Gastroesophageal sphincter (tissue), 4 donors: ENCODE measurements around the gene SLC1A2. TPM values are rescaled to one million over a fixed set of nuclear protein-coding genes. Genes with fewer than 3 reads are reported as not detected.

Experiments used
- ATAC-seq: fragments of 150-250 bp; one replicate; pipeline ENCODE4 v1.9.1; 2016; ENCODE audit warnings: mild to moderate bottlenecking, moderate library complexity
- H3K27ac ChIP-seq, 4 donors: fragments of 200-600 bp; sonication (generic) in 3 of 4; 1 replicate in 3 of 4; 2 replicates in 1 of 4; pipeline ENCODE4 v1.5.1; 2016 to 2019
- H3K27me3 ChIP-seq: fragments of 200-600 bp; sonication (generic); one replicate; pipeline ENCODE4 v1.5.1; 2019
- H3K36me3 ChIP-seq, 2 donors: fragments of 200-600 bp; sonication (generic); one replicate each; pipeline ENCODE4 v1.5.1; 2019; ENCODE audit warnings: control low read depth in 1 of 2
- H3K4me1 ChIP-seq, 3 donors: fragments of 200-600 bp; sonication (generic); 1 replicate in 2 of 3; 2 replicates in 1 of 3; pipeline ENCODE4 v1.5.1; 2016 to 2019; ENCODE audit warnings: control low read depth in 2 of 3
- H3K4me3 ChIP-seq, 2 donors: fragments of 200-600 bp; sonication (generic); one replicate each; pipeline ENCODE4 v1.5.1; 2019; ENCODE audit warnings: mild to moderate bottlenecking in 1 of 2, moderate library complexity in 1 of 2
- H3K9me3 ChIP-seq, 3 donors: fragments of 200-600 bp; sonication (generic); one replicate each; pipeline ENCODE4 v1.5.1; 2017 to 2019; ENCODE audit warnings: control low read depth in 2 of 3
- EP300 ChIP-seq: sonication (generic); formaldehyde crosslinking; IDR thresholded peaks from one replicate; pipeline ENCODE4 v1.6.1; 2017; ENCODE audit warnings: antibody characterized with exemption, mild to moderate bottlenecking
- POLR2A ChIP-seq, 2 donors: fragments of 450-650 bp; IDR thresholded peaks; one replicate each; pipeline ENCODE4 v1.6.1; 2017; ENCODE audit warnings: antibody characterized with exemption in 2 of 2, mild to moderate bottlenecking in 2 of 2, moderate library complexity in 1 of 2
- POLR2AphosphoS5 ChIP-seq: sonication (generic); formaldehyde crosslinking; IDR thresholded peaks from one replicate; pipeline ENCODE4 v1.6.1; 2017; ENCODE audit warnings: antibody characterized with exemption
- WGBS, 2 donors: methylation state at CpG; one replicate each; pipeline ENCODE4 v1.1.5; 2018; ENCODE audit warnings: low coverage in 1 of 2; 5-methylcytosine and 5-hydroxymethylcytosine counted together
- total RNA-seq, 4 donors: library from RNA; depleted of rRNA; stranded (reverse); fragments of >200 nt; gene quantifications; one replicate each; pipeline ENCODE4 v1.1.0, GENCODE V29; 2016
- TF ChIP-seq, protein P1 (sequence below), 4 experiments: fragments of 200-600 bp in 2 of 4; fragments of 450-650 bp in 2 of 4; sonication (generic) in 1 of 4; IDR thresholded peaks; one replicate each; pipeline ENCODE4 v1.5.1; 2017 to 2019; ENCODE audit warnings: antibody characterized with exemption in 4 of 4, mild to moderate bottlenecking in 2 of 4, moderate library complexity in 2 of 4

SLC1A2 gene
- total RNA-seq, 4 donors from 2014 or later, result 0.12 to 1.5 (median 0.40) TPM; not detected in 1

DNA sequence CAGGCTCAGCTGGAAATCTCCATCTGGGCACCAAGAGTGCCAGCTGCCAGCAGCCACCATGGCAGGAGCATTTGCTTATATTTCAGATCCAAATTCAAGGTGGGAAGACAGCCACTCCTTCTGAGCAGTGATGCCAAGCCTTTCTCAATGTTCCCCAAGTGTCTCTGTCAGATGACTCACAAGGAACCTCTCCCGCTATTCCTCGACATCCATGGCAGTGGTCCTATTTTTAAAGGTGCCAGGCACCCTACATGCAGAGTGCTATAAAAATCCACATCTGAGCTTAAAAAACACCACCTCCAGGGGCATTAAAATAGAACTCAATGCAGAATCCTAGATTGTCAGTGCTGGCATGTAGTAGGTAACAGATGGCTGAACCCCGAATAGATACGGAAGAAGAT is 112.1 kb downstream of the SLC1A2 start:
- peaks cover 9 to 21% (median 10%) of the 10 kb centered on the region in 3 donors for H3K4me1 ChIP-seq
- ATAC-seq, result no peak
- 77 to 92% methylated on average over 2 to 4 of the region's 4 CpGs for WGBS, 2 donors
- TF ChIP-seq, protein P1, sequence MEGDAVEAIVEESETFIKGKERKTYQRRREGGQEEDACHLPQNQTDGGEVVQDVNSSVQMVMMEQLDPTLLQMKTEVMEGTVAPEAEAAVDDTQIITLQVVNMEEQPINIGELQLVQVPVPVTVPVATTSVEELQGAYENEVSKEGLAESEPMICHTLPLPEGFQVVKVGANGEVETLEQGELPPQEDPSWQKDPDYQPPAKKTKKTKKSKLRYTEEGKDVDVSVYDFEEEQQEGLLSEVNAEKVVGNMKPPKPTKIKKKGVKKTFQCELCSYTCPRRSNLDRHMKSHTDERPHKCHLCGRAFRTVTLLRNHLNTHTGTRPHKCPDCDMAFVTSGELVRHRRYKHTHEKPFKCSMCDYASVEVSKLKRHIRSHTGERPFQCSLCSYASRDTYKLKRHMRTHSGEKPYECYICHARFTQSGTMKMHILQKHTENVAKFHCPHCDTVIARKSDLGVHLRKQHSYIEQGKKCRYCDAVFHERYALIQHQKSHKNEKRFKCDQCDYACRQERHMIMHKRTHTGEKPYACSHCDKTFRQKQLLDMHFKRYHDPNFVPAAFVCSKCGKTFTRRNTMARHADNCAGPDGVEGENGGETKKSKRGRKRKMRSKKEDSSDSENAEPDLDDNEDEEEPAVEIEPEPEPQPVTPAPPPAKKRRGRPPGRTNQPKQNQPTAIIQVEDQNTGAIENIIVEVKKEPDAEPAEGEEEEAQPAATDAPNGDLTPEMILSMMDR (IDR thresholded peaks at IDR 0.05), result no peak
- TF ChIP-seq POLR2A (IDR thresholded peaks at IDR 0.05) (no peak), POLR2AphosphoS5 (no peak), EP300 (no peak)
- H3K4me3 ChIP-seq, result no peak overlapping the region
- no peaks in the 10 kb centered on the region for H3K36me3 ChIP-seq
- H3K27ac ChIP-seq, result no peak overlapping the region
- no peaks in the 10 kb centered on the region for H3K9me3 ChIP-seq
- H3K27me3 ChIP-seq, result no peaks in the 10 kb centered on the region

DNA sequence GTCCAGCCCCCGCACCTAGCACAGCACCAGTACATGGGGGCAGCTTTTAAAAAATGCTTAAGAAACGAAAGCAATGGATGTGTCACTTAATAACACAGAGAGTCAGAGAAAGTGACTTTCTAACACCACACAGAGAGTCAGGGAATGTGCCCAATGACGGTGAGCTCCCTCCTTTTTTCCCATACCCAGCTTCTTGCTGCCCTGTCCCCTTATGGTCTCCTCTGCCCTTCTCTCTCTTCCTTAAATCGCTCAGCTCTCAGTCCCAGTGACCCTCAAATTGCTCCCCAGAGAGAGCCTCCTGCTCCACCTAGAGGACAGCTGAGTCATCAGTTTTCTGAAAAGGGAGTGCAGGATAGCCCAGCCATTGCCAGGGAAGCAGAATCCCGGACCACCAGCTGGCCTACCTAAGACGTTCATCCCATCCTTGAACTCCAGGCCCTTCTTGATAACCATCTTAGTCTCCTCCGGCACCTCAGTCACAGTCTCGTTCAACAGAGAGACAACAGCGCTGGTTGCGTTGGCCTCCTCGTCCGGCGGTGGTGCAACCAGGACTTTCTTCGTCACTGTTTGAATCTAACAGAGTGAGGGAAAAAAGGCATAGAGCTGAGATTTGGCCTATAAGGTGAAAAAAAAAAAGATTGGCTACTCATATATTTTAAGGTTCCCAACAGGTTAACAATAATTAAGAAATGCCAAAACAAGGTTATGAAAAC is 113.5 kb downstream of the SLC1A2 start:
- Histone ChIP-seq H3K4me1 (peaks cover 9 to 30% (median 10%) of the 10 kb centered on the region in 3 donors), H3K27ac (peak overlapping the region in 1 of 4 donors; percentile 73), H3K27me3 (no peaks in the 10 kb centered on the region), H3K9me3 (no peaks in the 10 kb centered on the region), H3K36me3 (no peaks in the 10 kb centered on the region), H3K4me3 (no peak overlapping the region)
- no peak for ATAC-seq
- WGBS, 2 donors, result 28 to 76% methylated on average over 2 to 14 of the region's 14 CpGs
- TF ChIP-seq EP300, result no peak
- TF ChIP-seq, protein P1 (IDR thresholded peaks at IDR 0.05), result peak; percentile 23 to 48 (median 38)

DNA sequence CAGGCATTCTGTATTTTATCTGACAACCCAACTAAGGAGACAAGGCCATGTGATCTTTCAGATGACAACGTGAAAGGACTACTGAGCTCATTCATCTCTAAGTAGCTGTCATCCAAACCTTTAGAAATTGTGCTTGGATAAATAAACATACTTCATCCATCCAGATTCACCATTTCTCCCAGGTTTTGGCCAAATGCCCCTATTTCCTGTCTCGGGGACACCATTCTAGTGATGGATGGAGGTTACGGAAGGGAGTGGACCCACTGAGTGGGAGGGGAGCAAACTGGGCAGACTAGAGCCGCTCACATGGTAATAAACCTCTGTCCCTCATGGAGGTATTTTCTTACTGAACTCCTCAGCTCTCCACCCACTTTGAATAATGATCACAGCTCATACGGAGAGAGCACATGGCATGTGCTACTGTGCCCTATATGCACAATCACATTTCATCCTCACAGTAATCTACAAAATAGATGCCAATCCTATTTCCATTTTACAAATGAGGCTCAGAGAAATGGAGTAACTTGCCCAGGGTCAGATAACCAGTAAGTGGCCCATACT is 114.4 kb downstream of the SLC1A2 start:
- Histone ChIP-seq H3K9me3 (no peaks in the 10 kb centered on the region), H3K36me3 (no peaks in the 10 kb centered on the region), H3K27me3 (no peaks in the 10 kb centered on the region), H3K4me1 (peaks cover 9 to 30% (median 10%) of the 10 kb centered on the region in 3 donors), H3K4me3 (no peak overlapping the region), H3K27ac (peak overlapping the region in 3 of 4 donors; percentile 67 to 84 (median 73))
- TF ChIP-seq POLR2AphosphoS5 (no peak), EP300 (no peak), POLR2A (IDR thresholded peaks at IDR 0.05) (no peak)
- TF ChIP-seq, protein P1 (IDR thresholded peaks at IDR 0.05), result no peak
- 17 to 23% methylated on average over 2 to 4 of the region's 5 CpGs for WGBS, 2 donors
- no peak for ATAC-seq

DNA sequence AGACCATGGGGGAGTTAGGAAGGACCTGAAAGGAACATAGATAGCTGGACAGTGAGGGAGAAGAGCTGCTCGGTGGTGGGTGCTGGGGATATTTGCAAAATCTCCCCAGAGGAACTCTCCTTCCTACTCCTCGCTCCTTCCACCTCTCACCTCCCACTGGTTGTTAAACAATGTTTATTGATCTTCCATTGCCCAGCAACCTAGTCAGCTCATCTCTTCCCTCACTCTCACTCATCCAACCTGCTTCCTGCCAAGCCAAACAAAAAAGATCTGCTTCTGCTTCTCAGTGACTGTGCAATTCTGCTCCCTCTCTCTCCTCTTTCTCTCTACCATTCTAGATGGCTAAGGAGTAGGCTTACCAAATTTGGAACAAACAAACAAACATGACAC is 115.0 kb downstream of the SLC1A2 start:
- H3K4me1 ChIP-seq, result peaks cover 9 to 30% (median 10%) of the 10 kb centered on the region in 3 donors
- TF ChIP-seq POLR2AphosphoS5 (no peak), POLR2A (IDR thresholded peaks at IDR 0.05) (no peak), EP300 (no peak)
- TF ChIP-seq, protein P1 (IDR thresholded peaks at IDR 0.05), result no peak
- H3K27ac ChIP-seq, result peak overlapping the region; percentile 23 to 84 (median 70)
- no peaks in the 10 kb centered on the region for H3K9me3 ChIP-seq
- no peaks in the 10 kb centered on the region for H3K27me3 ChIP-seq
- H3K36me3 ChIP-seq, result no peaks in the 10 kb centered on the region
- ATAC-seq, result no peak
- H3K4me3 ChIP-seq, result no peak overlapping the region
- 43 to 56% methylated on average over 1 to 2 of the region's 2 CpGs for WGBS, 2 donors
